ENCODE data around the gene C11orf97. TPM values are rescaled to one million over a fixed set of nuclear protein-coding genes. Genes with fewer than 3 reads are reported as not detected.

C11orf97 gene
- total and polyA plus RNA-seq, 9 of the 15 experiments (the other 6 are each of a cell fraction or from before 2014, with no cell fraction given), result not detected

DNA sequence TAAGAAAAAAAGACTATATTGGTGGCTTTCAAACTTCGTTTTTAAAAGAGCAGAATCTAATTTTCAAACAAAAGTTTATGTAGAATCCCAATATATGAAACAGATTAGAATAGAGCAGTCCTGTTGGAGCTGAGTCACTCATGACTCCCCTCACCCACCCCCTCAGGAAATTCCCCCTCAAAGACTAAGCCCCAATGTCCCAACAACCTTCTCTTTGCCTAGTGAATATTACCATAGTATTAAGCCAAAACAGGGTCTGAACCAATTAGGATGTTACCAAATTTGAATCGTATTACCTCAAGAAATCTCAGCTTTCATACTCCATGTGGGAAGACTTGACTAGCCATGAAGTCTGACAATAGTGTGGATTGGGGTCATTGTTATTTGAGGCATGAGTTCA is 47.1 kb downstream of the C11orf97 start (continued):
- TF ChIP-seq XRCC5 (IDR thresholded peaks at IDR 0.05; ENCODE audit: low read depth, low read length), result no peak

GRCh38 chr11:94560834-94561233 is 48.6 kb downstream of the C11orf97 start:
- no peak for TF ChIP-seq ARHGAP35 (IDR thresholded peaks at IDR 0.05; ENCODE audit: partially characterized antibody)
- TF ChIP-seq NFRKB (IDR thresholded peaks at IDR 0.05; ENCODE audit: low read depth), result no peak
- TF ChIP-seq, protein P1, sequence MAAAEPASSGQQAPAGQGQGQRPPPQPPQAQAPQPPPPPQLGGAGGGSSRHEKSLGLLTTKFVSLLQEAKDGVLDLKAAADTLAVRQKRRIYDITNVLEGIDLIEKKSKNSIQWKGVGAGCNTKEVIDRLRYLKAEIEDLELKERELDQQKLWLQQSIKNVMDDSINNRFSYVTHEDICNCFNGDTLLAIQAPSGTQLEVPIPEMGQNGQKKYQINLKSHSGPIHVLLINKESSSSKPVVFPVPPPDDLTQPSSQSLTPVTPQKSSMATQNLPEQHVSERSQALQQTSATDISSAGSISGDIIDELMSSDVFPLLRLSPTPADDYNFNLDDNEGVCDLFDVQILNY (CRISPR knock-in tag; IDR thresholded peaks at IDR 0.05), result no peak
- no peak for TF ChIP-seq HCFC1 (IDR thresholded peaks at IDR 0.05; ENCODE audit: low read depth, low read length)
- TF ChIP-seq HDAC2 (IDR thresholded peaks at IDR 0.05), result no peak
- no peak for TF ChIP-seq NFYB (IDR thresholded peaks at IDR 0.05; ENCODE audit: extremely low read depth, insufficient read length)
- no peak for TF ChIP-seq OTX1 (CRISPR knock-in tag; IDR thresholded peaks at IDR 0.05)
- TF ChIP-seq ZBED1 (IDR thresholded peaks at IDR 0.05), result no peak
- TF ChIP-seq ZC3H4 (CRISPR knock-in tag; IDR thresholded peaks at IDR 0.05; ENCODE audit: borderline replicate concordance), result no peak
- no peak for TF ChIP-seq ZNF3 (CRISPR knock-in tag; IDR thresholded peaks at IDR 0.05)
- no peak overlapping the region for H3K9ac ChIP-seq (ENCODE audit: insufficient read depth in 1 of 2, low read depth in 2 of 2, low read length in 2 of 2)
- H4K20me1 ChIP-seq (replicated peaks; ENCODE audit: control insufficient read depth, insufficient read depth, low read length), result no peaks in the 10 kb centered on the region
- H3K9me1 ChIP-seq (ENCODE audit: control insufficient read depth, insufficient read depth, low read length), result no peaks in the 10 kb centered on the region
- no peak overlapping the region for H3K27ac ChIP-seq (ENCODE audit: extremely low read depth, low read depth, low read length)
- intact Hi-C loops (cut with micrococcal nuclease), result loop anchor here (5.0 kb wide), 1 partner anchor 234 kb away; no protein-coding TSS in a partner anchor
- no TSS peak for BruUV-seq (replicated peaks)
- H3K4me2 ChIP-seq (ENCODE audit: insufficient read depth, low read length), result no peak overlapping the region
- 55% methylated on average over 3 of the region's 3 CpGs for WGBS (ENCODE audit: insufficient coverage, low coverage, missing lambda C conversion rate)
- CTCF ChIA-PET (ENCODE audit: low intra/inter-chr PET ratio), result interaction anchor here (0.8 kb wide), 1 partner anchor 17 kb away, joined by 3 read pairs; no protein-coding TSS in a partner anchor
- POLR2A ChIA-PET, result interaction anchor here (0.6 kb wide), 1 partner anchor 1574 kb away, joined by 4 read pairs; no protein-coding TSS in a partner anchor
- no peak for FAIRE-seq
- no peak overlapping the region for H3K4me3 ChIP-seq
- ATAC-seq, result no peak
- no peaks in the 10 kb centered on the region; the same call in 2 of the 3 replicates for H3K79me2 ChIP-seq (ENCODE audit: control insufficient read depth, insufficient read depth, low read length)
- peaks cover 0 to 31% of the 10 kb centered on the region in 2 experiments; a peak in 4 of 5 replicates for H3K4me1 ChIP-seq (replicated peaks in 1 of 2; ENCODE audit: control insufficient read depth in 2 of 2, insufficient read depth in 2 of 2, low read length in 2 of 2)
- in situ Hi-C loops (cut with MboI), result no loop called here
- no peaks in the 10 kb centered on the region for H3K9me3 ChIP-seq (replicated peaks; ENCODE audit: control insufficient read depth, insufficient read depth, low read depth, low read length)
- no peaks in the 10 kb centered on the region for H3K36me3 ChIP-seq (ENCODE audit: control insufficient read depth, insufficient read depth, low read length)
- no peak for DNase-seq (ENCODE audit: extremely low read depth in 1 of 4, low spot score in 3 of 4)
- no peak overlapping the region for H2AFZ ChIP-seq (ENCODE audit: low read depth, low read length)
- H3K27me3 ChIP-seq (ENCODE audit: control insufficient read depth in 2 of 2, insufficient read depth in 2 of 2, low read length in 2 of 2), result no peaks in the 10 kb centered on the region
